Smooth muscle cell (in vitro differentiated cells): ENCODE results near the gene RIMS3. TPM values are rescaled to one million over a fixed set of nuclear protein-coding genes. Genes with fewer than 3 reads are reported as not detected.

Experiments used
- DNase-seq: peaks from one replicate; lab custom pipeline; 2025; ENCODE audit not compliant: unreplicated experiment; lab: John Stamatoyannopoulos, UW
- H2AFZ ChIP-seq: fragments of 200-600 bp; sonication (generic); 2 replicates; pipeline ENCODE4 v1.6.0; 2016; ENCODE audit warnings: antibody characterized with exemption, low read depth, mild to moderate bottlenecking
- H3F3A ChIP-seq: fragments of 200-600 bp; sonication (generic); 2 replicates; pipeline ENCODE4 v1.6.0; 2017; ENCODE audit warnings: antibody characterized with exemption, low read depth
- H3K27ac ChIP-seq: fragments of 200-600 bp; sonication (generic); 2 replicates; pipeline ENCODE4 v1.5.1; 2016; ENCODE audit warnings: low read depth, mild to moderate bottlenecking
- H3K27me3 ChIP-seq: fragments of 200-600 bp; sonication (generic); 2 replicates; pipeline ENCODE4 v1.6.1; 2016; ENCODE audit warnings: low read depth, mild to moderate bottlenecking
- H3K36me3 ChIP-seq: fragments of 200-600 bp; sonication (generic); 2 replicates; pipeline ENCODE4 v1.5.1; 2016; ENCODE audit warnings: low read depth
- H3K4me1 ChIP-seq: fragments of 200-600 bp; sonication (generic); 2 replicates; pipeline ENCODE4 v1.5.1; 2016; ENCODE audit warnings: low read depth
- H3K4me2 ChIP-seq: fragments of 200-600 bp; sonication (generic); 2 replicates; pipeline ENCODE4 v1.6.0; 2016; ENCODE audit warnings: mild to moderate bottlenecking
- H3K4me3 ChIP-seq: fragments of 200-600 bp; sonication (generic); 2 replicates; pipeline ENCODE4 v1.5.1; 2016; ENCODE audit warnings: mild to moderate bottlenecking
- H3K79me2 ChIP-seq: fragments of 200-600 bp; sonication (generic); 2 replicates; pipeline ENCODE4 v1.6.0; 2016; ENCODE audit warnings: low read depth, mild to moderate bottlenecking
- H3K9ac ChIP-seq: fragments of 200-600 bp; sonication (generic); 2 replicates; pipeline ENCODE4 v1.6.0; 2016; ENCODE audit warnings: low read depth
- H3K9me3 ChIP-seq: fragments of 200-600 bp; sonication (generic); replicated peaks from 2 replicates; pipeline ENCODE4 v1.5.1; 2016; ENCODE audit warnings: low read depth
- H4K20me1 ChIP-seq: fragments of 200-600 bp; sonication (generic); 2 replicates; pipeline ENCODE4 v1.6.0; 2016; ENCODE audit warnings: low read depth
- CTCF ChIP-seq: fragments of 200-600 bp; sonication (generic); IDR thresholded peaks from 2 replicates; pipeline ENCODE4 v1.5.1; 2017; ENCODE audit warnings: borderline replicate concordance, mild to moderate bottlenecking, antibody characterized with exemption; ENCODE audit not compliant: insufficient read depth, poor library complexity, severe bottlenecking
- WGBS: methylation state at CpG from one replicate; pipeline ENCODE4 v1.1.7; 2016; ENCODE audit warnings: low lambda C conversion rate; 5-methylcytosine and 5-hydroxymethylcytosine counted together
- polyA plus RNA-seq: library from polyadenylated mRNA; unstranded; fragments of >200 nt; fragmentation: Nextera tagmentation; extraction: Ambion mirVana; gene quantifications from 2 replicates; pipeline ENCODE4 v1.2.1, GENCODE V29; 2016
- total RNA-seq: library from RNA; depleted of rRNA; stranded (reverse); fragments of >200 nt; gene quantifications from 2 replicates; pipeline ENCODE4 v1.2.3, GENCODE V29; 2014

Gene RIMS3
- total and polyA plus RNA-seq, 2 experiments from 2014 or later = 0.33 to 2.6 TPM

GRCh38 chr1:40595623-40596022 is 69.9 kb downstream of the RIMS3 start:
- Histone ChIP-seq H3K79me2 (no peaks in the 10 kb centered on the region), H3K4me2 (no peak overlapping the region), H4K20me1 (no peaks in the 10 kb centered on the region), H3K36me3 (no peaks in the 10 kb centered on the region), H3K4me1 (no peaks in the 10 kb centered on the region), H3F3A (no peaks in the 10 kb centered on the region), H2AFZ (no peak overlapping the region), H3K27me3 (peaks cover 22% of the 10 kb centered on the region), H3K9me3 (no peaks in the 10 kb centered on the region), H3K27ac (no peak overlapping the region), H3K9ac (no peak overlapping the region), H3K4me3 (no peak overlapping the region)
- TF ChIP-seq CTCF = no peak
- DNase-seq = no peak
- 94% methylated on average over 7 of the region's 7 CpGs for WGBS

GRCh38 chr1:40594187-40594531 is 71.3 kb downstream of the RIMS3 start:
- H3K4me2 ChIP-seq = no peak overlapping the region
- WGBS = 72% methylated on average over 3 of the region's 3 CpGs

GRCh38 chr1:40593449-40594186 is 71.9 kb downstream of the RIMS3 start:
- H3K79me2 ChIP-seq = no peaks in the 10 kb centered on the region
- 82% methylated on average over 8 of the region's 8 CpGs for WGBS
- no peaks in the 10 kb centered on the region for H4K20me1 ChIP-seq
- no peaks in the 10 kb centered on the region for H3K36me3 ChIP-seq
- TF ChIP-seq CTCF = no peak
- H3K9ac ChIP-seq = no peak overlapping the region
- H3K4me1 ChIP-seq = no peaks in the 10 kb centered on the region
- no peak for DNase-seq
- no peak overlapping the region for H2AFZ ChIP-seq
- H3K4me3 ChIP-seq = no peak overlapping the region
- H3K27ac ChIP-seq = no peak overlapping the region
- H3F3A ChIP-seq = no peaks in the 10 kb centered on the region
- no peaks in the 10 kb centered on the region for H3K9me3 ChIP-seq
- H3K4me2 ChIP-seq = no peak overlapping the region
- H3K27me3 ChIP-seq = peaks cover 7% of the 10 kb centered on the region

More at GRCh38 chr1:40594187-40594531, 71.3 kb downstream of the RIMS3 start:
- Histone ChIP-seq H3K9ac (no peak overlapping the region), H3F3A (no peaks in the 10 kb centered on the region), H3K27me3 (peaks cover 12% of the 10 kb centered on the region), H3K27ac (no peak overlapping the region), H2AFZ (no peak overlapping the region), H3K4me1 (no peaks in the 10 kb centered on the region), H3K36me3 (no peaks in the 10 kb centered on the region), H3K4me3 (no peak overlapping the region), H3K9me3 (no peaks in the 10 kb centered on the region), H3K79me2 (no peaks in the 10 kb centered on the region), H4K20me1 (no peaks in the 10 kb centered on the region)
- DNase-seq = no peak
- TF ChIP-seq CTCF = no peak

- Histone ChIP-seq H4K20me1 (no peaks in the 10 kb centered on the region), H3K4me1 (no peaks in the 10 kb centered on the region), H3K27me3 (peaks cover 8% of the 10 kb centered on the region), H3K4me3 (no peak overlapping the region), H3K27ac (no peak overlapping the region), H3K36me3 (no peaks in the 10 kb centered on the region), H3K79me2 (no peaks in the 10 kb centered on the region), H3K9ac (no peak overlapping the region), H3K4me2 (no peak overlapping the region), H3K9me3 (no peaks in the 10 kb centered on the region), H3F3A (no peaks in the 10 kb centered on the region), H2AFZ (no peak overlapping the region)
- peak; percentile 34 for TF ChIP-seq CTCF
- 71% methylated on average over 6 of the region's 6 CpGs for WGBS
- DNase-seq = no peak
Measured at GRCh38 chr1:40592107-40592803, 73.2 kb downstream of the RIMS3 start.
